Breast epithelium (tissue), 4 donors: ENCODE measurements around the gene ACTN4. TPM values are rescaled to one million over a fixed set of nuclear protein-coding genes. Genes with fewer than 3 reads are reported as not detected.

ENCODE experiments used
- DNase-seq, 2 donors: peaks; one replicate each; pipeline ENCODE4 v3.0.0-alpha.2; 2019; ENCODE audit warnings: low spot score in 2 of 2
- H3K27ac ChIP-seq, 2 donors: fragments of 200-600 bp; sonication (generic) in 1 of 2; one replicate each; pipeline ENCODE4 v1.5.1; 2016 to 2019; ENCODE audit warnings: mild to moderate bottlenecking in 1 of 2
- H3K27me3 ChIP-seq, 2 donors: fragments of 200-600 bp; sonication (generic) in 1 of 2; one replicate each; pipeline versions ENCODE4 v1.5.1 to v1.6.0; 2017 to 2019; ENCODE audit warnings: control low read depth in 1 of 2, mild to moderate bottlenecking in 1 of 2
- H3K36me3 ChIP-seq: fragments of 200-600 bp; one replicate; pipeline ENCODE4 v1.5.1; 2019
- H3K4me1 ChIP-seq, 2 donors: fragments of 200-600 bp; sonication (generic); one replicate each; pipeline ENCODE4 v1.5.1; 2016 to 2019; ENCODE audit warnings: control low read depth in 1 of 2
- H3K4me3 ChIP-seq, 3 donors: fragments of 200-600 bp; sonication (generic); 1 replicate in 2 of 3; 2 replicates in 1 of 3; pipeline ENCODE4 v1.5.1; 2016 to 2019; ENCODE audit warnings: mild to moderate bottlenecking in 3 of 3, moderate library complexity in 2 of 3
- H3K9me3 ChIP-seq, 2 donors: fragments of 200-600 bp; sonication (generic) in 1 of 2; one replicate each; pipeline ENCODE4 v1.5.1; 2016 to 2019; ENCODE audit warnings: control low read depth in 1 of 2
- CTCF ChIP-seq, 3 donors: fragments of 450-650 bp; IDR thresholded peaks; one replicate each; pipeline ENCODE4 v1.5.1; 2016 to 2017; ENCODE audit warnings: antibody characterized with exemption in 3 of 3, mild to moderate bottlenecking in 3 of 3, moderate library complexity in 3 of 3
- POLR2A ChIP-seq: fragments of 450-650 bp; IDR thresholded peaks from one replicate; pipeline ENCODE4 v1.6.1; 2016; ENCODE audit warnings: antibody characterized with exemption, mild to moderate bottlenecking, moderate library complexity
- POLR2AphosphoS5 ChIP-seq, 3 donors: sonication (generic); formaldehyde crosslinking; IDR thresholded peaks; one replicate each; pipeline ENCODE4 v1.6.1; 2017; ENCODE audit warnings: antibody characterized with exemption in 3 of 3
- intact Hi-C: fragments of 100-400 bp; cut with DNase I; formaldehyde crosslinking; loops from one replicate; pipeline ENCODE4 v1.15.1; 2023; ENCODE audit warnings: low total_unique reads
- total RNA-seq, 3 donors: library from RNA; depleted of rRNA; stranded (reverse); fragments of >200 nt; gene quantifications; one replicate each; pipeline ENCODE4 v1.1.0, GENCODE V29; 2016

Gene ACTN4
- total RNA-seq, 3 donors from 2014 or later, result 182 to 296 (median 269) TPM

- no peak for DNase-seq
- no peak for TF ChIP-seq CTCF (IDR thresholded peaks at IDR 0.05)
- TF ChIP-seq POLR2AphosphoS5 (IDR thresholded peaks at IDR 0.05), result no peak
- no peak for TF ChIP-seq POLR2A
- no peaks in the 10 kb centered on the region for H3K36me3 ChIP-seq
- H3K27me3 ChIP-seq, result no peaks in the 10 kb centered on the region
- H3K27ac ChIP-seq, result no peak overlapping the region
- no peaks in the 10 kb centered on the region for H3K9me3 ChIP-seq
- peaks cover 2 to 6% of the 10 kb centered on the region in 2 donors for H3K4me1 ChIP-seq
- H3K4me3 ChIP-seq, result no peak overlapping the region
- intact Hi-C loops, result no loop called here
Measured at GRCh38 chr19:38615007-38615581, 32.4 kb upstream of the ACTN4 start.

- no peak overlapping the region for H3K27ac ChIP-seq
- H3K27me3 ChIP-seq, result no peaks in the 10 kb centered on the region
- H3K4me1 ChIP-seq, result peaks cover 4 to 9% of the 10 kb centered on the region in 2 donors
- DNase-seq, result no peak
- no peak for TF ChIP-seq POLR2AphosphoS5 (IDR thresholded peaks at IDR 0.05)
- TF ChIP-seq POLR2A, result no peak
- TF ChIP-seq CTCF (IDR thresholded peaks at IDR 0.05), result no peak
- H3K4me3 ChIP-seq, result no peak overlapping the region
- intact Hi-C loops, result no loop called here
- no peaks in the 10 kb centered on the region for H3K9me3 ChIP-seq
- no peaks in the 10 kb centered on the region for H3K36me3 ChIP-seq
Measured at GRCh38 chr19:38616265-38616664, 31.2 kb upstream of the ACTN4 start.

GRCh38 chr19:38617283-38617763 is 30.1 kb upstream of the ACTN4 start:
- intact Hi-C loops, result no loop called here
- H3K27me3 ChIP-seq, result no peaks in the 10 kb centered on the region

DNA sequence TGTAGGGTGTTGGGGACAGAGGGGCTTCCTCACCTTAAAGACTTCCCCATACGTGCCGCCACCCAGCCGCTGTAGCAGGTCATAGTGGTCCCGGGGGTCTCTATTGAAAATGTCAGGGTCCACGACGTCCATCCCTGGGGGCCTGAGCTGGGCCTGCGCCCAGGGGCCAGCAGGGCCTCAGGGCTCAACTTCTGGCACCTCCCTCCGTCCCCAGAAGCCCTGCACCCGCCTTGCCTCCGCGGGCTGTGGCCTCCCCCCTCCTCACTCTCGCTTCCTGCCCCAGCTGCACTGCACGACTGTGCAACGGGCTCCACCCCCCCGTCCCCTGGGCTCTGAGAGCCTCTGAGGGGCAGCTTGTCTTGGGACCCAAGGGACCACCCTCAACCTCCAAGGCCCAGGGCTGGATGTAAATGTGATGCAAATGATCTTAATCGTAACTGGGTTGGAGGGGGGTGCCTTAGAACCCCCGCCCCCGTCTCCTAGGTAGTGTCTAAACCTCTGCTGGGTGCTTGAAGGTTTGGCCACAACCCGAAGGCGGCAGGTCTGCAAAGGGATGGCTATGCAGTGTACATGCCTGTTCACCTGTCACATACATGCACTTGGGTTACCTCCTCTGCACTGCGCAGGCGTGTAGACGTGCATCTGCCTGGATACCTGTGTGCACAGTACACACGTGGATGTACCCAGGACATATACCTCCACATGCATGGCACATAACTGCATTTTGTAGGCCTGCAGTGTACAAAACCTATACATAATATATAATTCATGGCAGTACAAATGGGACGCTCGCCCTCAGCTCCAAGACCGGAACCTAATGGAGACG is 29.5 kb upstream of the ACTN4 start, which contains the start of gene MAP4K1:
TSS of gene MAP4K1 (minus strand) at position 190 of the 826 bp plus-strand sequence. CDS start at position 132, 58 bp downstream.
- Histone ChIP-seq H3K9me3 (no peaks in the 10 kb centered on the region), H3K27me3 (no peaks in the 10 kb centered on the region), H3K4me3 (peak within 1 kb of the TSS; percentile 87 to 98 (median 93)), H3K27ac (peak within 1 kb of the TSS; percentile 88 to 90), H3K4me1 (peaks cover 4 to 9% of the 10 kb centered on the region in 2 donors), H3K36me3 (no peaks in the 10 kb centered on the region)
- intact Hi-C loops, result no loop called here
- TF ChIP-seq POLR2AphosphoS5 (IDR thresholded peaks at IDR 0.05) (no peak), CTCF (IDR thresholded peaks at IDR 0.05) (no peak), POLR2A (no peak)
- DNase-seq, result no peak

More at GRCh38 chr19:38617283-38617763, 30.1 kb upstream of the ACTN4 start:
- H3K9me3 ChIP-seq, result no peaks in the 10 kb centered on the region
- H3K27ac ChIP-seq, result no peak overlapping the region
- no peak for TF ChIP-seq POLR2AphosphoS5 (IDR thresholded peaks at IDR 0.05)
- no peak for TF ChIP-seq CTCF (IDR thresholded peaks at IDR 0.05)
- TF ChIP-seq POLR2A, result no peak
- no peaks in the 10 kb centered on the region for H3K36me3 ChIP-seq
- no peak for DNase-seq
- H3K4me3 ChIP-seq, result peak overlapping the region; percentile 87 to 98 (median 93)
- H3K4me1 ChIP-seq, result peaks cover 4 to 9% of the 10 kb centered on the region in 2 donors
